IMR-90 (cell line): ENCODE data around the gene TRIM40. TPM values are rescaled to one million over a fixed set of nuclear protein-coding genes. Genes with fewer than 3 reads are reported as not detected.

Source experiments
- ATAC-seq: fragments of 200-7000 bp; cut with Tn5 transposase; 2 replicates; pipeline ENCODE4 v1.9.1; 2020; ENCODE audit warnings: low read depth, mild to moderate bottlenecking, moderate library complexity
- BruUV-seq: library from RNA; stranded (reverse); fragments of 400-500 nt; replicated peaks from 2 replicates; lab custom pipeline; 2021; lab: Mats Ljungman, UMichigan
- CTCF ChIA-PET: fragments of 300-600 bp; formaldehyde crosslinking; extraction: SDS; loops from one replicate; lab custom pipeline; 2021; ENCODE audit warnings: antibody characterized with exemption; lab: Yijun Ruan, JAX
- POLR2A ChIA-PET: fragments of 300-600 bp; sonication (Branson Sonifier 250); formaldehyde crosslinking; loops from one replicate; lab custom pipeline; 2022; ENCODE audit warnings: antibody characterized with exemption; ENCODE audit not compliant: unreplicated experiment; lab: Charles Lee
- DNase-seq: peaks from one replicate; pipeline ENCODE4 v3.0.0; 2013
- H2AFZ ChIP-seq: replicated peaks from 2 replicates; pipeline ENCODE3; 2013; ENCODE audit warnings: low read length, mild to moderate bottlenecking; ENCODE audit not compliant: poor library complexity
- H2AK5ac ChIP-seq: 2 replicates; pipeline ENCODE4 v1.6.1; 2013; ENCODE audit warnings: low read depth, low read length, inconsistent platforms
- H2AK9ac ChIP-seq: replicated peaks from 2 replicates; pipeline ENCODE3; 2013; ENCODE audit warnings: mild to moderate bottlenecking, low read depth, low read length, moderate library complexity; ENCODE audit not compliant: poor library complexity
- H2BK120ac ChIP-seq: 2 replicates; pipeline ENCODE4 v1.6.1; 2013; ENCODE audit warnings: low read depth, low read length, inconsistent platforms
- H2BK15ac ChIP-seq: 3 replicates; pipeline ENCODE4 v1.6.1; 2013; ENCODE audit warnings: low read depth, low read length, inconsistent platforms
- H2BK20ac ChIP-seq: 2 replicates; pipeline ENCODE4 v1.6.1; 2013; ENCODE audit warnings: low read depth, mild to moderate bottlenecking, inconsistent platforms, low read length, moderate library complexity
- H2BK5ac ChIP-seq: 2 replicates; pipeline ENCODE4 v1.6.1; 2013; ENCODE audit warnings: mild to moderate bottlenecking, low read depth, low read length, inconsistent platforms; ENCODE audit not compliant: poor library complexity, severe bottlenecking
- H3K14ac ChIP-seq: replicated peaks from 2 replicates; pipeline ENCODE4 v1.6.1; 2013; ENCODE audit warnings: low read depth, low read length, inconsistent platforms
- H3K18ac ChIP-seq: 2 replicates; pipeline ENCODE4 v1.6.1; 2013; ENCODE audit warnings: low read depth, low read length, control low read depth
- H3K23ac ChIP-seq: 2 replicates; pipeline ENCODE4 v1.6.1; 2013; ENCODE audit warnings: low read depth, low read length, inconsistent platforms
- H3K27ac ChIP-seq: 2 replicates; pipeline ENCODE4 v1.5.1; 2013; ENCODE audit warnings: mild to moderate bottlenecking, control low read depth, low read length; ENCODE audit not compliant: insufficient read depth
- H3K27me3 ChIP-seq: 2 replicates; pipeline ENCODE4 v1.6.1; 2013; ENCODE audit warnings: low read length; ENCODE audit not compliant: control insufficient read depth, insufficient read depth
- H3K36me3 ChIP-seq: 2 replicates; pipeline ENCODE4 v1.6.1; 2013; ENCODE audit warnings: low read length, mixed read lengths; ENCODE audit not compliant: control insufficient read depth, insufficient read depth
- H3K4ac ChIP-seq: 2 replicates; pipeline ENCODE4 v1.6.1; 2013; ENCODE audit warnings: low read depth, low read length, inconsistent platforms
- H3K4me1 ChIP-seq: 2 replicates; pipeline ENCODE4 v1.6.1; 2013; ENCODE audit warnings: low read length, mixed read lengths; ENCODE audit not compliant: control insufficient read depth, insufficient read depth
- H3K4me2 ChIP-seq: 2 replicates; pipeline ENCODE4 v1.6.1; 2013; ENCODE audit warnings: low read depth, mild to moderate bottlenecking, control low read depth, low read length, moderate library complexity
- H3K4me3 ChIP-seq: 2 replicates; pipeline ENCODE4 v1.5.1; 2013; ENCODE audit warnings: low read depth, mild to moderate bottlenecking, control low read depth, low read length, moderate library complexity; ENCODE audit not compliant: insufficient read depth
- H3K56ac ChIP-seq: 2 replicates; pipeline ENCODE4 v1.6.1; 2013; ENCODE audit warnings: low read length, inconsistent platforms; ENCODE audit not compliant: insufficient read depth; ENCODE audit errors: extremely low read depth
- H3K79me1 ChIP-seq, 2 experiments: 2 replicates each; pipeline ENCODE4 v1.6.1; 2013; ENCODE audit warnings: low read length in 2 of 2, inconsistent platforms in 1 of 2, low read depth in 1 of 2
- H3K9ac ChIP-seq: 2 replicates; pipeline ENCODE4 v1.6.1; 2013; ENCODE audit warnings: low read depth, low read length, control low read depth
- H3K9me1 ChIP-seq: 2 replicates; pipeline ENCODE4 v1.6.1; 2013; ENCODE audit warnings: low read length, inconsistent platforms; ENCODE audit not compliant: insufficient read depth
- H3K9me3 ChIP-seq: 2 replicates; pipeline ENCODE4 v1.6.1; 2013; ENCODE audit warnings: low read length; ENCODE audit not compliant: control insufficient read depth, insufficient read depth
- H4K20me1 ChIP-seq: 2 replicates; pipeline ENCODE4 v1.6.1; 2013; ENCODE audit warnings: low read length, inconsistent platforms; ENCODE audit not compliant: insufficient read depth
- H4K5ac ChIP-seq: 2 replicates; pipeline ENCODE4 v1.6.1; 2013; ENCODE audit warnings: mild to moderate bottlenecking, low read depth, low read length, control low read depth
- H4K8ac ChIP-seq, 2 experiments: 2 replicates each; pipeline ENCODE4 v1.6.1; 2013; ENCODE audit warnings: low read depth in 2 of 2, low read length in 2 of 2, control low read depth in 1 of 2, inconsistent platforms in 1 of 2
- H4K91ac ChIP-seq: 2 replicates; pipeline ENCODE4 v1.6.1; 2013; ENCODE audit warnings: low read depth, low read length, inconsistent platforms; ENCODE audit not compliant: insufficient read depth
- CEBPB ChIP-seq: IDR thresholded peaks from 2 replicates; pipeline ENCODE4 v1.6.1; 2012; ENCODE audit warnings: low read depth, low read length, improper control_type of control experiment
- RAD21 ChIP-seq: IDR thresholded peaks from 2 replicates; pipeline ENCODE4 v1.6.1; 2012; ENCODE audit warnings: low read length, improper control_type of control experiment
- SMC3 ChIP-seq: fragments of 150-350 bp; IDR thresholded peaks from 2 replicates; pipeline ENCODE4 v1.6.1; 2016; ENCODE audit warnings: low read depth, mild to moderate bottlenecking, antibody characterized with exemption, low read length, moderate library complexity
- WGBS, 2 experiments: methylation state at CpG; one replicate each; pipeline versions ENCODE4 v1.1.5 to v1.1.7; 2013; ENCODE audit warnings: missing lambda C conversion rate in 2 of 2; ENCODE audit not compliant: insufficient read length in 1 of 2; ENCODE audit errors: extremely low coverage in 2 of 2; 5-methylcytosine and 5-hydroxymethylcytosine counted together
- dilution Hi-C: fragments of 300-500 bp; cut with HindIII; formaldehyde crosslinking; loops from one replicate; pipeline ENCODE4 v1.14.3; 2018; ENCODE audit warnings: low sequenced_read_pairs; ENCODE audit not compliant: unreplicated experiment
- in situ Hi-C: fragments of 300-500 bp; cut with MboI; formaldehyde crosslinking; loops from 3 replicates; pipeline ENCODE4 v1.14.3; 2019; ENCODE audit warnings: low sequenced_read_pairs, inconsistent platforms, mixed read lengths
- intact Hi-C: fragments of 100-400 bp; cut with micrococcal nuclease; formaldehyde crosslinking; loops from 2 replicates; pipeline ENCODE4 v1.10.0; 2022
- polyA plus RNA-seq, 3 experiments: library from polyadenylated mRNA; depleted of rRNA; stranded (reverse); fragments of >200 nt; gene quantifications; 2 replicates each; pipeline ENCODE4 v1.2.3, GENCODE V29; 2012; ENCODE audit warnings: low replicate concordance in 1 of 3
- total RNA-seq: library from RNA; depleted of rRNA; stranded (reverse); fragments of >200 nt; gene quantifications from 2 replicates; pipeline ENCODE4 v1.2.3, GENCODE V29; 2012

Gene TRIM40
- total and polyA plus RNA-seq, 2 of the 4 experiments (the other 2 are of a cell fraction), result not detected

DNA sequence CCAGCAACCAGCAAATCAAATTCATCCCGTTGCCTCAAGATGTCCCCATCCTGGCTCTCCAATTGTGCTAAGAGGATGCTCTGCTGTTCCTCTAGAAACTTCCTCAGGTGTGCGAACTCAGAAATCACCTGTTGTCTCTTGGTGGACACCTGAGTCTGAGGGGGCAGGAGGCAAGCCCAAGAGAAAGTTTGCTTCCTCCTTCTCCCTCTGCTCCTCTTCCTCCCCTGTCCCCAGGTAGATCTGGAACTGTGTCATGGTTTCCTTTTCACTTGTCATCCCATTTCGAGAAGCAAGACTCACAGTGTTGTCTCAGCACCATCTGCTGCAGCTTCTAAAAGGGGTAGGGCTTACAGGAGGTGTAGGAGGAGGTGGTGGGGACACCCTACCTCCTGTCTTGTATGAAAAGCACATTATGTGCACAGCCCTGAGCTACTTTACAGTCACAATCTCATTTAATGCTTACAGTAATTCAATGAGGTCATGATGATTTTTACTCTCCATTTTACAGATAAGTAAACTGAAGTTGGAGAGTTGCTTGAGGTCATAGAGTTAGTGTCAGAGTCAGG, 22.6 kb downstream of the TRIM40 start:
- H3K9me1 ChIP-seq, result no peaks in the 10 kb centered on the region
- H3K4me1 ChIP-seq, result no peaks in the 10 kb centered on the region
- no peaks in the 10 kb centered on the region for H4K20me1 ChIP-seq
- no peak overlapping the region for H2BK20ac ChIP-seq
- no peak for TF ChIP-seq RAD21
- no peak for TF ChIP-seq SMC3
- TF ChIP-seq CEBPB, result no peak
- in situ Hi-C loops (no loop called here), dilution Hi-C loops (no loop called here), intact Hi-C loops (no loop called here)
- no peaks in the 10 kb centered on the region for H3K79me1 ChIP-seq
- ChIA-PET POLR2A (no interaction called here), CTCF (no interaction called here)
- ATAC-seq (no peak), DNase-seq (no peak)
- H3K4me2 ChIP-seq, result no peak overlapping the region
- no peak overlapping the region for H3K18ac ChIP-seq
- H3K23ac ChIP-seq, result no peak overlapping the region
- WGBS, 2 experiments, result no CpG with 5 or more reads among the region's 3 CpGs
- no peak overlapping the region for H2AK5ac ChIP-seq
- H4K5ac ChIP-seq, result no peak overlapping the region
- H2BK15ac ChIP-seq, result no peak overlapping the region
- peaks cover 21% of the 10 kb centered on the region; the same call in 1 of the 2 replicates for H3K27me3 ChIP-seq
- no peaks in the 10 kb centered on the region for H3K36me3 ChIP-seq
- H4K91ac ChIP-seq, result no peak overlapping the region
- no peak overlapping the region for H3K14ac ChIP-seq
- H2AK9ac ChIP-seq, result no peak overlapping the region
- no TSS peak for BruUV-seq
- H3K56ac ChIP-seq, result no peak overlapping the region
- H3K9me3 ChIP-seq, result no peaks in the 10 kb centered on the region
- no peak overlapping the region for H3K4me3 ChIP-seq
- no peak overlapping the region for H4K8ac ChIP-seq
- no peak overlapping the region for H3K9ac ChIP-seq
- no peak overlapping the region for H2BK120ac ChIP-seq
- no peak overlapping the region for H3K27ac ChIP-seq
- no peak overlapping the region for H2AFZ ChIP-seq
- no peak overlapping the region for H2BK5ac ChIP-seq
- no peak overlapping the region for H3K4ac ChIP-seq
